SIG-M5 treated with dmso at 0.1 percent for 504 hours (cell line): ENCODE results near the gene PPP2R2C.

Experiments used
- DNase-seq: peaks from one replicate; lab custom pipeline; 2025; ENCODE audit not compliant: unreplicated experiment; lab: John Stamatoyannopoulos, UW

PPP2R2C gene

DNA sequence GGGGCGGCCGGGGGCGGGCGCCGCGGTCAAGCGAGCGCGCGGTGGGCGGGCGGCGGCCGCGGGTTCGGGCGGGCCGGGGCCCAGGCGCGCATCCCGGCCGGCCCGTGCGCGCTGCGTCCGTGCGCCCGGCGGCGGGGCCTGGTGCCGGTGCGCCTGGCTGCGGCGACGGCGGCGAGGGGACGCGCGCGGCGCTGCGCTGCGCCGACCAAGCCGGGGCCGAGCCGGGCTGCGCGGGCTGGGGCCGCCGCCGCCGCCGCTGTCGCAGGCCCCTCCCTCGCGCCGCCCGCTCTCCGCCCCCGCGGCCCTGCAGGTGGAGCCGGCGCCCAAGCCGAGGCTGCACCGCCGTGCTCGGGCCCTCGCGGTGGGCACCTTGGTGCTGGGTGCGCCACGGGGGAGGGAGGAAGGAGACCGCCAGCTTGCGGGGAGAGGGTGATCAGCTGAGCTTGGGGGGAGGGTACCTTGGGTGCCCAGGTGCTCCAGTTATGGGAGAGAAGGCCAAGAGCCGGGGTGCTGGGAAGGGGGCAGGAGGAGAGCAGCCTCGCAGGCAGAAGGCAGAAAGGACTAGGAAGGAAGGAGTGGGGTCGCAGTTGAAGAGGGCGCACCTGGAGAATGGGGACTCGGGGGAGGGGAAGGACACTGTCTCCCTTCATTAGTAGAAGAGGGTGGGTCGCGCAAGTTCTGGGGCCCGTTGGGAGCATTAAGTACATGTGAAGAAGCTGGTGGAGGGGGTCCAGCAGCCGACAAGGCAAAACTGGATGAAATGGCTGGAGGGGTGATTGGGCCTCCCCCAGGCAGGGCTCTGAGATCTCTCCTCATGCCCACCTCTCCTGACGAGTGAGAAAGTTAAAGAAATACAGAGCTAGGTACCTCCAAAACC, at the start of gene PPP2R2C:
TSS of gene PPP2R2C (minus strand) at position 228 of the 877 bp plus-strand sequence. CDS start 385 bp downstream, outside the sequence.
- DNase-seq = no peak

DNA sequence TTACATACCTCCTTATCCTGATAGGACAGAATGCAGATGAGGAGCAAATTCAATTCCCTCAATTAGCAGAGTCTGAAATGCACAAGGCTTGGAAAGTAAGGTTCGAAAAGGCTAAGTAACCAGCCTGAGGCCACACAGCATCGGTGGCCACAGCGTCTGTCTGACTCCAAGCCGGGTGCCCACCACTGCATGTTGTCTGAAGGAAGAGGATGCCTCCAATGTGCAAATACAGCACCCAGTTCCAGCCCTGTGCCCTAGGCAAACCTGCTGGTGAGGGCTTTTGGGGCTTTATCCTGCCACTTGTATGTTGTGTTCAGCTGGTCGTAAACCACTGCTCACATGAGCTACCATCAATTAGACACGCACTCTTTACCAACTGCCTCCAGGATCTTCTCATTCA, 48.6 kb upstream of the PPP2R2C start:
- no peak for DNase-seq

DNA sequence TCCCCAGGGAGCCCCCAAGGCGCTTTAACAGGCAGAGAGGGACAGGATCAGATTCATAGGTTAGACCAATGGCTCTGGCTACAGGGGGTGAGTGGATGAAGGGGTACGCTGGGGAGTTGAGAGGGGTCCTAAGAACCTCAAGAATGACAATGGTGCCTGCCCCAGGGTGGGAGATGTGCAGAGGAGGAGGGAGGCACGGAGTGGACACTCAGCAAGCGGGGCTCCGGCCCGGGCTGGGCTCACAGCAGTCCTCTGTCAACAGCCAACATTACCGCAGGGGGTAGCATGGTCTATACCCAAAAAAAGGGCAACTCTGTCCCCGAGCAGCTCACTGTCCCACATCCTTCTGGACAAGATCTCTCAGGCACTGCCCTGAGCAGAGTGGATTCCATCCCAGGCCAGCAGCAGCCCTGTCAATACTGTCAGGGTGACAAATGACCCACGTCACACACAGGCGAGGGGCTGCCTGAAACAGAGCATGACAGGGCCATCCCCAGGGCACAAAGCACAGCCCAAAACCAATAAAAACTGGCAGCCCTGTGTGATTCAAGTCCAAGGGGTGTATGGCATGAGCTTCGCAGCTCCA, 47.7 kb upstream of the PPP2R2C start:
- no peak for DNase-seq

- DNase-seq = no peak
These were observed 44.8 kb upstream of the PPP2R2C start for GRCh38 chr4:6517171-6517570.

DNA sequence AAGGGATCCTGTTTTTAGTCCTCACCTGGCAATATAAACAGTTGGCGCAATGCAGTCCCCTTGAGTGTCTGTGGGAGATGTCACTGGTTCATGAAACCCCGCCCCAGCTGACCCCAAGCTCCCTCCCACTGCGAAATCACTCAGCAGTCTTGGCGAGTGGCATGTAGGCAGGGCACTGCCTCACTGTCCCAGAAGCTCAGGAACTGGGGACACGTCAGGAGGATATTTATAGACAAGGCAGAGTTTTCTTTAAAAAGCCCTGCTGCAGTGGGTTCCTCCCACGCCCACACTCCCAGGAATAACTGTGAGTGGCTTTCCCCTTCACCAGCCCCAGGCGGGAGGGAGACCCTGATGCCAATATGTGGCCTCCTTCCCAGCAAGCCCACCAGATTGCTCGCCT, 44.3 kb upstream of the PPP2R2C start:
- DNase-seq = no peak

DNA sequence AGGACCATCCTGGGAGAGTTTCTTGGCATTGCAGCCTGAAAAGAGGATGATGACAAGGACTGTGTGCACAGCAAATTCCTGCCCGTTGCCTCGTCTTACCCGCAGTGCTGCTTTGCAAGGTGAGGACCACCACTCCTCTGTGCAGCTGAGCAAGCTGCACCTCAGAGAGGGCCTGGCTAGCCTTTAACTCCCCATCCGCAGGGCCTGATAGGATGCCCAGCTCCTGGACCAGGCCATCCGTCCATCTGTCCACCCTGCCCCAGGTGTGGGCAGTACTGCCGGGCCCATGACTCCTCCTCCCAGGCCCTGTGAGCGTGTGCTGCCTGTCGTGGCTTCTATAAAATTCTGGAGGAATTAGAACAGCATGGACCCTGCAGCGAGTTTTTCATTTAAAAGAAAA, 43.9 kb upstream of the PPP2R2C start:
- no peak for DNase-seq

GRCh38 chr4:6513678-6514077, 41.3 kb upstream of the PPP2R2C start:
- no peak for DNase-seq

DNA sequence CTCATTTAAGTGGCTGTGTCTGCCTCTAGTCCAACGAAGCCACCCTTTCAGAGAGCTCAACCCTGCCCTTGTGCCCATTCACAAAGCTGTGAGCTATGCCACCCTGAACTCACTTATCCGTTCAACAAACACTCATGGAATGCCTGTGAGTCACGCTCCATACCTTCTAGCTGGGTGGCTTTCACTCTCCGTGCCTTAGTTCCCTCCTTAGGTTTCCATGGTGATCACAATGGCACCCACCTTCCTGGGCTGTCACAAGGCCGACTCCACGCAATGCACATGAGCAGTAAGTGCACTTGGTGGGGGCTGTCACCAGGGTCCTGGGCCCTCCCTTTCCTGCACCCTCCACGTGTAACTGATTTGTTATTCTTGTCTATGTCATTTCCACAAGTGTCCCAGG, 37.2 kb upstream of the PPP2R2C start:
- no peak for DNase-seq

DNA sequence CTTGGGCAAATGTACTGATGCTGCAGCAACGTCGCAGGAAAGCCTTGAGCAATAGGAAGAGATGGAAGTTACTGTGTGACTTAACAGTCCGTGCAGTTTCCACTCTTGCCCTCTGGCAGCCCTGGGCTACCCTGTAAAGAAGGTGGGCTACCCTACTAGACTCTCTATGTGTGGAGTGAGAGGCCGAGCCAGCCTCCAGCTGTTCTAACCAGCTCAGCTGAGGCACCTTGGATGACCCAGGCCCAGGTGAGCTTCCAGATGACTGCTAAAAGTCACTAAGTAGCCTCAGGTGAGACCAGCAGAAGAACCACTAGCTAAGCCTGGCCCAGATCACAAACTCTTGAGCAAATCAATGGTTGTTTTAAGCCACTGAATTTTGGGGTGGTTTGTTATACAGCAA, 34.9 kb upstream of the PPP2R2C start:
- DNase-seq = no peak

GRCh38 chr4:6506616-6507140, 34.3 kb upstream of the PPP2R2C start:
- no peak for DNase-seq

- DNase-seq = no peak
These were observed 32.6 kb upstream of the PPP2R2C start for GRCh38 chr4:6504900-6505496.

DNA sequence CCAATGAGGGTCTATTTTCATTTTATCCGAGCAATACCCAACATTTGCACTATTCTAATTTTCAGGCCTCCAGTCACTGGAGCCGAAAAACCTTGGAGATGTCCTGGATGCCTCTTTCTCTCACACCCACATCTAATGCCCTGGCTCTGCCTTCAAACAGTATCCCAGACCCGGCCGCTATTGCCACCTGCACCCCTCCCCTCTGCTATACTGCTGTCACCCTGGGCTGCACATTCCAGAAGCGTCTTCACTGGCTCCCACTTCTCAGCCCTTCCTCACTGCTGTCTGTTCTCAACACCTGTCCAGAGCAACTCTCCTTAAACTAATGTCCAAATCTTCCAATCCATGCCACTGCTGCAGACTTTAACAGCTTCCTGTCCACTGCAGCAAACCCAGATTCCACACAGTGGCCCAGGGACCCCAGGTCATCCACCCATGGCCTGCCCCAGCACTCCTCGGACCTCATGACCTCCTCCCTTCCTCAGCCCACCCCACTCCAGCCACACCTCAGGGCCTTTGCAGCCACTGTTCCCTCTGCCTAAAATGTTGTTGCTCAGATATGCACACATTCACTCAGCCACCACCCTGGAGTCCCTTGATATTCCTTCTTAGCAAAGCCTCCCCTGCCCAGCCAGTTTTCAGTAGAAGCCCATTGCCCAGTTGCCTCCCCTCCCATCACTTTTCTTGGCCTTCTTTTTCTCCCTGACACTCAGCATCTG, 30.5 kb upstream of the PPP2R2C start:
- DNase-seq = no peak

- no peak for DNase-seq
These were observed 29.7 kb upstream of the PPP2R2C start for GRCh38 chr4:6502147-6502546.

GRCh38 chr4:6501171-6501570, 28.8 kb upstream of the PPP2R2C start:
- no peak for DNase-seq

- DNase-seq = no peak
These were observed 28.2 kb upstream of the PPP2R2C start for GRCh38 chr4:6500481-6501140.

- no peak for DNase-seq
These were observed 26.8 kb upstream of the PPP2R2C start for GRCh38 chr4:6499238-6499600.

DNA sequence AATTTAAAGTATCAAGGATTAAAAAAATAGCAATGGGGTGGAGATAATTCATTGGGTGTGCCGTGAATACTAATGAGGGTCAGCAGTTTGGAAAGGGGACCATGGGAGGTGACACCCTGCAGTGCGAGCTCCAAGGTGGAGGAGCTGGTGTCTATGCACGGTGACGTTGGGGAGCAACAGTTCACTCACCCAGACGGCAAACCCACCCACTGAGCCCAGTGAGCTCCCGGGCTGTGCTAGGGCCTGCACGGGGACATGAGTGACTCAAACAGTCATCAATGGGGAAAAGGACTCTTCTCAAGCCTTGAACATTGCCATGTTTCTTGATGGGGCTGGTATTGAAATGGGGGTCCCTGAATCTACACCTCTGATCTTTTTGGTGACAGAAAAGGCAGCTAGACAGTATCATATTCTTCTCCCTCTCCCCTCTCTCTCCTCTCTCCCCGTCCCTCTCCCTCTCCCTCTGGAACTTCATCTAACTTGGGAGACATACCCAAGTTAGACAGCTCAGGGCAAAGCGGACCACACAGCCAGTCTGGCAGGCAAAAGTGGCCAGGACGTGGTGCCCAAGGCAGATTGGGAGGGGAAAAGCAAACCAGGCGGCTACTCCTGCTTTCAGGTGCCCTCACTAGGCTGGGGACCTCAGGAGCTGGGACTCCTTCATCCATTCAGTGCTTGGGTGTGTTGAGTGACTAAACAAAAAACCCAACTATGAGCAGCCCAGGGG, 26.3 kb upstream of the PPP2R2C start:
- no peak for DNase-seq

DNA sequence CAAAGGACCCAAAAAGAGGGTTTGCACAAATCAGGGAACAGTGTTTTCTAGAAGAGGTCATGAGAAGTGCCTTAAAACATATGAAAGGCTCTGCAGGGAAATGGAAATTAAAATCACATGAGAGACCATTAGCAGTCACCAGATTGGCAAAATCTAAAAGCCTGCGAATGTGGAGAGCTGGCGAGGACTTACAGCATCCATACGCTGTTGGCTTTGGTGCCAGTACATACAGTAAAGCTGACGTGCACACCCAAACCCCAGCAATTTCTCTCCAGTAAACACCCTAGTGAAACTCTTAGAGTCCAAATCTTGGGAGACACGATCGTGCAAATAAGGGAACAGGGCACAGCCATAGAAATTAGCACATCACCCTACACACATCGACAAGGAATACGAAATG, 25.4 kb upstream of the PPP2R2C start:
- no peak for DNase-seq

- DNase-seq = no peak
These were observed 23.3 kb upstream of the PPP2R2C start for GRCh38 chr4:6495736-6496135.

GRCh38 chr4:6495296-6495590, 22.8 kb upstream of the PPP2R2C start:
- DNase-seq = no peak
